ENCODE results near the gene KIF6.

DNA sequence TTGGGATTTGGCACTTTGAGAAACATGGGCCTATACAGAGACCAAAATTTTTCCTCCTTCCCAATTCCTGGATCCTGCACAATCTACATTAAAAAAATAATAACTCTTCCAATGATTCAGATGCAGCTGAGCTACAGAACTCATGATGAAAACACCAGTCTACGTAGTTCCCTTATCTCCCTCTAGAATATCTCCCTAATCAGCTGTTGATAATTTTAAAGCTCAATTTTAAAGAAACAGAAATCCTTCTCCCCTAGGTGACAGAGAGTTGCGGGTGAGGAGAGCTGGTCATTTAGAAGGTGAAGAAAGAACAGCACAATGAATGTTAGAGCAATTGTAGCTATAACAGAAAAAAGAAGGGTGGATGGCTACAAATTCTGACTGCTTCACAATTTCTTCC lies 227.1 kb downstream of the KIF6 start:
- TF ChIP-seq, protein P1, sequence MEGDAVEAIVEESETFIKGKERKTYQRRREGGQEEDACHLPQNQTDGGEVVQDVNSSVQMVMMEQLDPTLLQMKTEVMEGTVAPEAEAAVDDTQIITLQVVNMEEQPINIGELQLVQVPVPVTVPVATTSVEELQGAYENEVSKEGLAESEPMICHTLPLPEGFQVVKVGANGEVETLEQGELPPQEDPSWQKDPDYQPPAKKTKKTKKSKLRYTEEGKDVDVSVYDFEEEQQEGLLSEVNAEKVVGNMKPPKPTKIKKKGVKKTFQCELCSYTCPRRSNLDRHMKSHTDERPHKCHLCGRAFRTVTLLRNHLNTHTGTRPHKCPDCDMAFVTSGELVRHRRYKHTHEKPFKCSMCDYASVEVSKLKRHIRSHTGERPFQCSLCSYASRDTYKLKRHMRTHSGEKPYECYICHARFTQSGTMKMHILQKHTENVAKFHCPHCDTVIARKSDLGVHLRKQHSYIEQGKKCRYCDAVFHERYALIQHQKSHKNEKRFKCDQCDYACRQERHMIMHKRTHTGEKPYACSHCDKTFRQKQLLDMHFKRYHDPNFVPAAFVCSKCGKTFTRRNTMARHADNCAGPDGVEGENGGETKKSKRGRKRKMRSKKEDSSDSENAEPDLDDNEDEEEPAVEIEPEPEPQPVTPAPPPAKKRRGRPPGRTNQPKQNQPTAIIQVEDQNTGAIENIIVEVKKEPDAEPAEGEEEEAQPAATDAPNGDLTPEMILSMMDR (IDR thresholded peaks at IDR 0.05) = no peak
- TF ChIP-seq POLR2A (IDR thresholded peaks at IDR 0.05) = no peak

All from uterus (tissue), 2 donors.